Endodermal cell (in vitro differentiated cells): ENCODE measurements around the gene DDI2. TPM values are rescaled to one million over a fixed set of nuclear protein-coding genes. Genes with fewer than 3 reads are reported as not detected.
A peak's percentile ranks its signal among the peaks of the same experiment; 100 is the strongest.

Experiments used
- DNase-seq: peaks from one replicate; pipeline ENCODE4 v3.0.0-alpha.2; 2017
- H3K27ac ChIP-seq: 2 replicates; pipeline ENCODE4 v1.5.1; 2013; ENCODE audit warnings: mild to moderate bottlenecking, low read depth, low read length, moderate library complexity
- H3K27me3 ChIP-seq: 2 replicates; pipeline ENCODE4 v1.6.1; 2013; ENCODE audit warnings: mild to moderate bottlenecking, low read length, moderate library complexity; ENCODE audit not compliant: insufficient read depth, control insufficient read depth, poor library complexity, severe bottlenecking
- H3K36me3 ChIP-seq: 2 replicates; pipeline ENCODE4 v1.7.0; 2013; ENCODE audit warnings: mild to moderate bottlenecking, low read length, moderate library complexity; ENCODE audit not compliant: control insufficient read depth, insufficient read depth
- H3K4me1 ChIP-seq: one replicate; pipeline ENCODE4 v1.7.0; 2013; ENCODE audit warnings: low read length; ENCODE audit not compliant: control insufficient read depth, insufficient read depth
- H3K4me3 ChIP-seq: 2 replicates; pipeline ENCODE4 v1.5.1; 2013; ENCODE audit warnings: mild to moderate bottlenecking, low read length, moderate library complexity
- H3K9ac ChIP-seq: 2 replicates; pipeline ENCODE4 v1.6.1; 2013; ENCODE audit warnings: mild to moderate bottlenecking, low read length, moderate library complexity; ENCODE audit not compliant: poor library complexity, severe bottlenecking; ENCODE audit errors: extremely low read depth
- H3K9me3 ChIP-seq: 2 replicates; pipeline ENCODE4 v1.6.1; 2013; ENCODE audit warnings: mild to moderate bottlenecking, low read length, moderate library complexity; ENCODE audit not compliant: control insufficient read depth
- H3K27ac Mint-ChIP-seq: 2 replicates; pipeline ENCODE4 v1.8.0; 2020; ENCODE audit warnings: mixed read lengths
- H3K27me3 Mint-ChIP-seq: 2 replicates; pipeline ENCODE4 v1.8.0; 2021; ENCODE audit warnings: mild to moderate bottlenecking, mixed read lengths; ENCODE audit not compliant: insufficient read depth
- H3K36me3 Mint-ChIP-seq: 2 replicates; pipeline ENCODE4 v1.8.0; 2020; ENCODE audit warnings: low read depth, mixed read lengths
- H3K4me1 Mint-ChIP-seq: 2 replicates; pipeline ENCODE4 v1.8.0; 2020; ENCODE audit warnings: mixed read lengths
- H3K4me3 Mint-ChIP-seq: 2 replicates; pipeline ENCODE4 v1.8.0; 2020; ENCODE audit warnings: mild to moderate bottlenecking, moderate library complexity, mixed read lengths
- H3K9me3 Mint-ChIP-seq: 2 replicates; pipeline ENCODE4 v1.8.0; 2020; ENCODE audit warnings: mild to moderate bottlenecking, mixed read lengths
- WGBS, 2 experiments: methylation state at CpG; one replicate each; pipeline versions ENCODE4 v1.1.5 to v1.1.7; 2013; ENCODE audit warnings: missing lambda C conversion rate in 2 of 2, mixed read lengths in 1 of 2; ENCODE audit not compliant: insufficient coverage in 1 of 2, insufficient read length in 1 of 2; 5-methylcytosine and 5-hydroxymethylcytosine counted together
- total RNA-seq, 2 donors: library from RNA; stranded (reverse); fragmentation: NEBNext Ultra II Directional in 1 of 2; extraction: Animal tissue kit (Norgen Biotek cat#: 25700) in 1 of 2; gene quantifications; 2 replicates in 1 of 2; 3 replicates in 1 of 2; pipeline ENCODE4 v1.2.1, GENCODE V29; 2021
- TF ChIP-seq, protein P1 (sequence below): fragments of 200-600 bp; sonication (generic); conservative IDR thresholded peaks from 2 replicates; pipeline ENCODE4 v1.5.0; 2021; ENCODE audit warnings: antibody characterized with exemption, mild to moderate bottlenecking

DDI2 gene
- total RNA-seq, 2 donors from 2014 or later: 36.0 to 37.6 TPM

DNA sequence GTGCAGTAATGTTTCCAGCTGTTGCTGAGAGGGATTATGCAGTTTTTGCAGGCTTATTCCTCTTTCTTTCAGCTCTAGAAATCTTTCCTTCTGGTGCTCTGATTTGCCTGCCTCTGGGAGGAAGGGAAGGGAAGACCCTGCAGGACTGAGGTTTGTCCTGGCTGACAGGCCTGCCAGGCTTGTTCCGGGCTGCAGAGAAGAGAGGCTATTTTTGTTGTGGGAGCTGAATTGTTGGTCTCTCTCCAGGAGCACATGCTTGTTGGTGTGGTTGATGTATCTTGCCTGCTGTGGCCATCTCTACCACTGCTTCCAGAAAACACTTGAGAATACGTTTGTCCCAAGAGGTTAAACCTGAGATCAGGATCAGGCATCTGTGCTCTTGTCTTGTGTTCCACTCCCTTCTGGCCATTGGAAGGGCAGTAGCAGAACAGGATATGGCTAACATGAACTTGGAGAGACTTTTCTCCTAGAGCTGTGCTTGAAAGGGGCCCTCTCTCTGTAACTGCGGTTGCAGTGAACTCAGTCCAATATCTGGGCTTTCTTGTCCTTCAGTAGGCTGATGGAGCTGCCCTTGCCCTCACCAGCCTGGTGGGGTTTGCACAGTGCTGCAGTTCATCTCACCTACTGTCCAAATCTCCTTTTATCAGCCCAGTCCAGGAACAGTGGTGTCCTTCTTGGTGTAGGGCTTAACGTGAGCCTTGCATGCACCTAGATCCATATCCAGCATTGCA is 97.3 kb downstream of the DDI2 start:
- H3K27me3 Mint-ChIP-seq: no peaks in the 10 kb centered on the region
- no peak overlapping the region for H3K4me3 Mint-ChIP-seq
- H3K36me3 Mint-ChIP-seq: peaks cover 35% of the 10 kb centered on the region
- H3K4me1 Mint-ChIP-seq: no peaks in the 10 kb centered on the region
- Histone ChIP-seq H3K4me1 (no peaks in the 10 kb centered on the region), H3K9me3 (no peaks in the 10 kb centered on the region), H3K27ac (no peak overlapping the region), H3K27me3 (no peaks in the 10 kb centered on the region), H3K4me3 (no peak overlapping the region), H3K36me3 (peaks cover 36% of the 10 kb centered on the region), H3K9ac (no peak overlapping the region)
- peaks cover 4% of the 10 kb centered on the region for H3K9me3 Mint-ChIP-seq
- DNase-seq: no peak
- H3K27ac Mint-ChIP-seq: peak overlapping the region; percentile 23
- 95 to 100% methylated on average over 3 to 4 of the region's 4 CpGs for WGBS, 2 experiments
- TF ChIP-seq, protein P1, sequence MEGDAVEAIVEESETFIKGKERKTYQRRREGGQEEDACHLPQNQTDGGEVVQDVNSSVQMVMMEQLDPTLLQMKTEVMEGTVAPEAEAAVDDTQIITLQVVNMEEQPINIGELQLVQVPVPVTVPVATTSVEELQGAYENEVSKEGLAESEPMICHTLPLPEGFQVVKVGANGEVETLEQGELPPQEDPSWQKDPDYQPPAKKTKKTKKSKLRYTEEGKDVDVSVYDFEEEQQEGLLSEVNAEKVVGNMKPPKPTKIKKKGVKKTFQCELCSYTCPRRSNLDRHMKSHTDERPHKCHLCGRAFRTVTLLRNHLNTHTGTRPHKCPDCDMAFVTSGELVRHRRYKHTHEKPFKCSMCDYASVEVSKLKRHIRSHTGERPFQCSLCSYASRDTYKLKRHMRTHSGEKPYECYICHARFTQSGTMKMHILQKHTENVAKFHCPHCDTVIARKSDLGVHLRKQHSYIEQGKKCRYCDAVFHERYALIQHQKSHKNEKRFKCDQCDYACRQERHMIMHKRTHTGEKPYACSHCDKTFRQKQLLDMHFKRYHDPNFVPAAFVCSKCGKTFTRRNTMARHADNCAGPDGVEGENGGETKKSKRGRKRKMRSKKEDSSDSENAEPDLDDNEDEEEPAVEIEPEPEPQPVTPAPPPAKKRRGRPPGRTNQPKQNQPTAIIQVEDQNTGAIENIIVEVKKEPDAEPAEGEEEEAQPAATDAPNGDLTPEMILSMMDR: no peak

- H3K36me3 Mint-ChIP-seq: peaks cover 49% of the 10 kb centered on the region
- no peaks in the 10 kb centered on the region for H3K27me3 ChIP-seq
- no peaks in the 10 kb centered on the region for H3K4me1 ChIP-seq
- no peak overlapping the region for H3K27ac ChIP-seq
- DNase-seq: no peak
- no peaks in the 10 kb centered on the region for H3K4me1 Mint-ChIP-seq
- no peaks in the 10 kb centered on the region for H3K9me3 ChIP-seq
- H3K36me3 ChIP-seq: peaks cover 46% of the 10 kb centered on the region
- TF ChIP-seq, protein P1: no peak
- H3K4me3 ChIP-seq: no peak overlapping the region
- H3K9me3 Mint-ChIP-seq: peaks cover 4% of the 10 kb centered on the region
- WGBS, 2 experiments: 92 to 98% methylated on average over 10 to 11 of the region's 11 CpGs
- no peak overlapping the region for H3K4me3 Mint-ChIP-seq
- peak overlapping the region; percentile 20 for H3K27ac Mint-ChIP-seq
- no peaks in the 10 kb centered on the region for H3K27me3 Mint-ChIP-seq
- no peak overlapping the region for H3K9ac ChIP-seq
These were observed 100.3 kb downstream of the DDI2 start for GRCh38 chr1:15717418-15718125.

DNA sequence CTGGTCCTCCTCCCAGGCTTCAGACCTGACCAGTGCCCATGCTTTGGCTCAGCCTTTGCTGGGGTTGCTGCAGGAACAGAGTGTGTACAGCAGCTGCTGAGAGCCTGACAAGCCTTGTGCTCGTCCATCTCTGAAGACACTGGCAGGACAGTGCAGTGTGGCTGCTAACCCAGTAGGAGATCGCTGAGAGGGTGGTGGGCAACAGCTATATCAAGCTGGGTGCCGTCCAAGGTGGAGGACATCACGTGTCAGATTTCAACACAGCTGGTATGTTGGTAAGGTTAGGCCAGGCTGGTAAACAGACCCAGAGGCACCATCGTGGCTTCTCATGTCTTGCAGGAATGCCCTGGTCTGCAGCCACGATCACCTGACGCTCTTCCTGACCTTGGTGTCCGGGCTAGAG is 100.9 kb downstream of the DDI2 start:
- Histone ChIP-seq H3K36me3 (peaks cover 47% of the 10 kb centered on the region), H3K9me3 (no peaks in the 10 kb centered on the region), H3K4me3 (no peak overlapping the region), H3K27ac (no peak overlapping the region), H3K27me3 (no peaks in the 10 kb centered on the region), H3K4me1 (no peaks in the 10 kb centered on the region), H3K9ac (no peak overlapping the region)
- Mint-ChIP-seq H3K27ac (peak overlapping the region; percentile 20), H3K36me3 (peaks cover 52% of the 10 kb centered on the region), H3K27me3 (no peaks in the 10 kb centered on the region), H3K9me3 (peaks cover 4% of the 10 kb centered on the region), H3K4me3 (no peak overlapping the region), H3K4me1 (no peaks in the 10 kb centered on the region)
- WGBS, 2 experiments: 94 to 97% methylated on average over 8 of the region's 8 CpGs
- TF ChIP-seq, protein P1: no peak
- no peak for DNase-seq

Other genes with a start within 250 kb of the DDI2 start
- gene EFHD2, start 207.6 kb upstream of the DDI2 start, total RNA-seq: 10 to 100 TPM; 36.7 to 47.6 TPM
- gene CTRC, start 179.0 kb upstream of the DDI2 start, total RNA-seq: not detected
- gene CELA2A, start 160.7 kb upstream of the DDI2 start, total RNA-seq: not detected
- not detected for gene CELA2B, start 141.4 kb upstream of the DDI2 start, total RNA-seq
- 10 to 100 TPM; 15.5 to 16.1 TPM for gene CASP9, start 93.2 kb upstream of the DDI2 start, total RNA-seq
- 10 to 100 TPM; 23.1 to 31.6 TPM for gene DNAJC16, start 90.6 kb upstream of the DDI2 start, total RNA-seq
- 1 to 10 TPM; 3.8 to 4.4 TPM for gene AGMAT, start 32.4 kb upstream of the DDI2 start, total RNA-seq
- gene PLEKHM2, start 66.9 kb downstream of the DDI2 start, total RNA-seq: 10 to 100 TPM; 46.9 to 50.4 TPM
- gene SLC25A34, start 118.8 kb downstream of the DDI2 start, total RNA-seq: 1 to 10 TPM; 1.8 to 3.5 TPM
- 1 to 10 TPM in 1 of 2 donors, under 1 TPM in 1; 0.46 to 3.2 TPM for gene TMEM82, start 125.0 kb downstream of the DDI2 start, total RNA-seq
- 10 to 100 TPM; 58.4 to 60.6 TPM for gene FBLIM1, start 141.3 kb downstream of the DDI2 start, total RNA-seq
- 1 to 10 TPM; 1.6 to 3.7 TPM for gene UQCRHL, start 190.2 kb downstream of the DDI2 start, total RNA-seq
- 10 to 100 TPM; 61.5 to 71.9 TPM for gene SPEN, start 230.2 kb downstream of the DDI2 start, total RNA-seq